Measurements from ENCODE around the gene LRRC3. TPM values are rescaled to one million over a fixed set of nuclear protein-coding genes. Genes with fewer than 3 reads are reported as not detected.

The LRRC3 gene
- total and polyA plus RNA-seq, 12 donors, result 0.67 to 3.2 (median 1.9) TPM

- DNase-seq, result no peak
- no peaks in the 10 kb centered on the region for H3K36me3 ChIP-seq (replicated peaks in 1 of 2)
- peaks cover 4 to 5% of the 10 kb centered on the region in 2 donors for H3K4me1 ChIP-seq (replicated peaks in 1 of 2)
- no peaks in the 10 kb centered on the region for H3K27me3 ChIP-seq
- TF ChIP-seq CTCF (IDR thresholded peaks at IDR 0.05), result no peak
- TF ChIP-seq POLR2A (IDR thresholded peaks at IDR 0.05), result no peak
- no peak overlapping the region for H3K27ac ChIP-seq
- intact Hi-C loops (cut with DNase I), result loop anchor here in 1 of 2 donors (10.0 kb wide), 1 partner anchor 112 kb away; no protein-coding TSS in a partner anchor
- WGBS, 4 donors, result 77 to 82% (median 80%) methylated on average over 23 to 35 of the region's 35 CpGs
- H3K9me3 ChIP-seq (replicated peaks in 1 of 3), result no peaks in the 10 kb centered on the region
- peak overlapping the region in 2 of 4 donors; percentile 40 to 98 for H3K4me3 ChIP-seq
These were observed 1.1 kb downstream of the LRRC3 start for GRCh38 chr21:44456214-44456914.

GRCh38 chr21:44456915-44457736 is 1.8 kb downstream of the LRRC3 start:
- intact Hi-C loops (cut with DNase I), result loop anchor here in 1 of 2 donors (10.0 kb wide), 1 partner anchor 112 kb away; no protein-coding TSS in a partner anchor
- TF ChIP-seq POLR2A (IDR thresholded peaks at IDR 0.05), result no peak
- no peak for TF ChIP-seq CTCF (IDR thresholded peaks at IDR 0.05)
- Histone ChIP-seq H3K4me1 (replicated peaks in 1 of 2) (peaks cover 4 to 5% of the 10 kb centered on the region in 2 donors), H3K9me3 (replicated peaks in 1 of 3) (no peaks in the 10 kb centered on the region), H3K36me3 (replicated peaks in 1 of 2) (no peaks in the 10 kb centered on the region), H3K27ac (no peak overlapping the region), H3K4me3 (no peak overlapping the region), H3K27me3 (no peaks in the 10 kb centered on the region)
- WGBS, 4 donors, result 89 to 97% (median 95%) methylated on average over 17 to 44 of the region's 44 CpGs
- peak in 1 of 7 donors; percentile 7 for DNase-seq

GRCh38 chr21:44458971-44459711 is 3.8 kb downstream of the LRRC3 start:
- DNase-seq, result peak in 1 of 7 donors; percentile 5
- intact Hi-C loops (cut with DNase I), result loop anchor here in 1 of 2 donors (10.0 kb wide), 1 partner anchor 114 kb away; no protein-coding TSS in a partner anchor
- WGBS, 4 donors, result 78 to 95% (median 89%) methylated on average over 5 to 19 of the region's 19 CpGs
- no peak overlapping the region for H3K27ac ChIP-seq
- no peaks in the 10 kb centered on the region for H3K27me3 ChIP-seq
- no peak overlapping the region for H3K4me3 ChIP-seq
- no peaks in the 10 kb centered on the region for H3K36me3 ChIP-seq (replicated peaks in 1 of 2)
- TF ChIP-seq CTCF (IDR thresholded peaks at IDR 0.05), result no peak
- no peak for TF ChIP-seq POLR2A (IDR thresholded peaks at IDR 0.05)
- H3K9me3 ChIP-seq (replicated peaks in 1 of 3), result no peaks in the 10 kb centered on the region
- H3K4me1 ChIP-seq (replicated peaks in 1 of 2), result peaks cover 4 to 5% of the 10 kb centered on the region in 2 donors

Data from adrenal gland (tissue), 12 donors.